Measurements from ENCODE around the gene PLEKHH1.

Gene PLEKHH1

GRCh38 chr14:67510836-67511235, 22.3 kb upstream of the PLEKHH1 start:
- DNase-seq (ENCODE audit: low spot score) = no peak

DNA sequence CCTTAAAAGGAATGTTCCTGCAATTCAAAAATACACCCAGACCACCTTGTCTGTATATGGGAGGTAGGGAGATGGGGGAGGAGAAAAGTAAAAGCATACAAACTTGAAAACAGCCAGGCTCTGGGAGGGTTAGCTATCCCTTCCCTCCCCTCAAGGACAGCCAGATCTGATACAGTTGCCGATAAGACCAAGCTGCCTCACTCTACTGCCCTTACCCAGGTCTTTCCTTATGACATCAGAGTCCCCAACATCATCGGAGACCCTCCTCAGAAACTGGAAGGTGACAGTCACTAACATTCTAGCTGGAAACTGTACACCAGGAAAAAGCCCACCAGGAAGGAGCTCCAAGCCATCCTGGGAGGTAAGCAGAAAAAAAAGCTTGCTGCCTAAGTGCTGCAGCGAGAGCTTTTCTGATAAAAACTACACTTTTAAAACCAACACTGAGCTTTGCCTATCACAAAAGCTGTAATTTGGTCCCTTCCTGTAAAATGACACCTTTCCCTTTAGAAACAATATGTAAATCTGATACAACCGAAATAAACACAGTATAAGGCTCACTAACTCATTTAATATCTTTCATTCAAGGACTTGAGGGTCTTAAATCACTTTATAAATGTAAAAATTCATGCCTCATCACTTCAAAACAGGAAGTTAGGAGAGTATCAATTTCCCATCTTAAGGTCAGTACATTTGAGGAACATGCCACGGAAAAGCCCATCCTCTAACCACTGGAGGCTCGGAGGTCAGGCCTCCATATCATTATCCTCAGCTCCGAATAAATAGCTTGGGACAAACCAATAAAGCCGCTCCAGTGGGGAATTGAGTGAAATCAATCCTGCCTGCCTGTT, 20.4 kb upstream of the PLEKHH1 start:
- no peak for DNase-seq (ENCODE audit: low spot score)

- no peak for DNase-seq (ENCODE audit: low spot score)
Measured at GRCh38 chr14:67513631-67514108, 19.4 kb upstream of the PLEKHH1 start.

- no peak for DNase-seq (ENCODE audit: low spot score)
Measured at GRCh38 chr14:67514203-67514607, 18.9 kb upstream of the PLEKHH1 start.

- DNase-seq (ENCODE audit: low spot score) = peak; percentile 65
Measured at GRCh38 chr14:67514650-67515385, 18.3 kb upstream of the PLEKHH1 start.

GRCh38 chr14:67515386-67516079, 17.6 kb upstream of the PLEKHH1 start:
- DNase-seq (ENCODE audit: low spot score) = peak; percentile 62

DNA sequence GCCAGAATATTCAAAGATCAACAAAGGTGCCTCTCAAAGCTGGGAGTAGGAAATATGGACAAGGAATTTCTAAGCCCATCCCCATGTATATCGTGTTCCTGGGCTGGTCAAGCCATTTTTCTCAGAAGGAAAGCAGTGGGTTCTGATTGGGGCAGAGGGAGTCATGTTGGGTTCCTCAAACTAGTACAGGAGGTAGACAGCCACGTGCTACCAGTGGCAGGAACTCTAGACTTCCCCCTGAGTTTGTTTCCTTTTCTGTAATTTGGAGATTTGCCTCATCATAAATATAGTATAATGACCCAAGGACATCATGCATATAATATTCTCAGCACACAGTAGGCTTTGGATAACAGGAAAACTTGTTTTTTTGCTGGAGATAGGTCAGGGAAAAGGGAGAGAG, 16.4 kb upstream of the PLEKHH1 start:
- DNase-seq (ENCODE audit: low spot score) = no peak

DNA sequence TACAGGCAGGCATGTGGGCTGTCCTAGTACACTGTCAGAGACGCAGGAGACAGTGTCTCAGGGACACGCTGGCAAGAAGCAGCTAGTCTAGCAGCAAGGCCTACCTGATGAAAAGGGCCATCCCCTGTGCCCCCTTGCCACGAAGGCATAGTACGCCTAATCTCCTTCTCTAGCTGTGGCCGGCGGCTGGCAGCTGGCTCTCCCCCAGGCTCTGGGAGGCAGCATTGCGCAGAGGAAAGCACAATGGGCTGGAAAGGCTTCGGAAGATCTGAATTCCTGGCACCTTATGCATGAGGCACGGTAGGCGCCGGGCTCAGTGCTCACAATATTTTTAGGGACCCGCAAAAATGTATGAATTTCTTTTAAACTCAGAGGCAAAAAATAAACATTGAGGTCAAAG, 16.0 kb upstream of the PLEKHH1 start:
- no peak for DNase-seq (ENCODE audit: low spot score)

- no peak for DNase-seq (ENCODE audit: low spot score)
Measured at GRCh38 chr14:67519406-67519805, 13.7 kb upstream of the PLEKHH1 start.

GRCh38 chr14:67520482-67520881, 12.6 kb upstream of the PLEKHH1 start:
- DNase-seq (ENCODE audit: low spot score) = no peak

DNA sequence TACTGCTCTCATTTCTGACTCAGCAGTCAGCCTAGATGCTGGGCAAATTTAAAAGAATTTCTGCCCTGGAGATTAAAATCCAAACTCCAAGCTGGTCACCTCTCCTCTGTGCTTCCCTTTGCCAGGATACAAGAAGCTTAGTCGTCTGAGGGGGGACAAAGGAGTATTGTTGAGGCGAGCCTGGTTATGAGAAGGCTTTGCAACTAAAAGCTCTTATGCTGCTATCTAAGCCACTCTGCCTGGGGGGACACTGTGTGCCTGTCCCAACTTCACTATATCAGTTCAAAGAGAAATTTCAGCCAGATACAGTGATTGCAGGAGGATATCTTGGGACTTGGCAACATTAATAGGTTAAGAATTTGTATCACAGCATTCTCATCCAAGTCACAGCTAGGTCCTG, 10.8 kb upstream of the PLEKHH1 start:
- no peak for DNase-seq (ENCODE audit: low spot score)

- DNase-seq (ENCODE audit: low spot score) = no peak
Measured at GRCh38 chr14:67523764-67524633, 9.1 kb upstream of the PLEKHH1 start.

DNA sequence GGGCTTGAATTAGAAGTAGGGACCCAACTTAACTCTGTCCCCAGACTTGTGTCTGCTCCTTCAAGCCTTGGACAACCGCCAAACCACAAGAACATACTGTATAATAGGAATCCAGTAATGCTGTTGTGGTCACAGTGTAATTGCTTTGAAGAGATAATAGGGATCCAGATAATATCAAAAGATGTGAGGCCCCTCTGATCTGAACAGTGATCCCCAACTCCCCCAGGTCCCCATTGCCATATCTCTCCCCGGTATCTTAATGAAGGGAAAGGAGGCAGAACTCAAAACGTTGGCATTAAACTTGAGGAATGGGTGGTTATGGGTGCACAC, 8.5 kb upstream of the PLEKHH1 start:
- DNase-seq (ENCODE audit: low spot score) = no peak

DNA sequence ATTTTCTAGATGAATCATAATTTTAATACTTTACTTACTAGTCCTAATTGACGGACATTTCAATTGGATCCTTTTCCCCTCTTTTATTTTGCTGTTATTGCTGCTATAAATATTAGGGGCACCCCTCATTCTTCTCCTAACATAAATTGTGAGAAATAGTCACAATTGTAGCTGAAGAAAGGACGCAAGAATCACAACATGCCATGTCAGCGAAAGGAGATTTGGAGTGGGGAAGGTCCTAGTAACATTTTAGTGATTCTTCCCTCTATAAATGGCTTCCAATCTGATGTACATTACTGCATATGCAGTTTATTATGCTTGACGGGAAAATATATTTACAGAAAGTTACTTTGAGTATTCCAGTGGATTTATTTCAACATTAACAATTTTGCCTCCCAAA, 7.7 kb upstream of the PLEKHH1 start:
- no peak for DNase-seq (ENCODE audit: low spot score)

- no peak for DNase-seq (ENCODE audit: low spot score)
Measured at GRCh38 chr14:67526181-67526580, 6.9 kb upstream of the PLEKHH1 start.

GRCh38 chr14:67526676-67527459, 6.2 kb upstream of the PLEKHH1 start:
- peak; percentile 43 for DNase-seq (ENCODE audit: low spot score)

- DNase-seq (ENCODE audit: low spot score) = no peak
Measured at GRCh38 chr14:67527756-67528155, 5.3 kb upstream of the PLEKHH1 start.

- no peak for DNase-seq (ENCODE audit: low spot score)
Measured at GRCh38 chr14:67528276-67528675, 4.8 kb upstream of the PLEKHH1 start.

GRCh38 chr14:67529947-67530935, 2.8 kb upstream of the PLEKHH1 start:
- DNase-seq (ENCODE audit: low spot score) = no peak

GRCh38 chr14:67532606-67532997, 488 bp upstream of the PLEKHH1 start:
- DNase-seq (ENCODE audit: low spot score) = no peak

Measured in germinal center (tissue), 1 donor.